ENCODE data around the gene RNF126. TPM values are rescaled to one million over a fixed set of nuclear protein-coding genes. Genes with fewer than 3 reads are reported as not detected.

RNF126 gene
- total and polyA plus RNA-seq, 2 experiments from 2014 or later: 95.7 to 112 TPM

GRCh38 chr19:634975-635652 is 27.9 kb downstream of the RNF126 start (continued):
- TF ChIP-seq ZNF462 (CRISPR knock-in tag; IDR thresholded peaks at IDR 0.05): no peak
- no peak for TF ChIP-seq ZNF114 (CRISPR knock-in tag; IDR thresholded peaks at IDR 0.05)

GRCh38 chr19:633786-634639 is 29.0 kb downstream of the RNF126 start:
- peaks cover 27% of the 10 kb centered on the region for H3K79me2 ChIP-seq (replicated peaks; ENCODE audit: insufficient read depth)
- no peak for ATAC-seq
- no peaks in the 10 kb centered on the region; the same call in 1 of the 2 replicates for H4K20me1 ChIP-seq (replicated peaks; ENCODE audit: insufficient read depth)
- H3K9me2 ChIP-seq (ENCODE audit: insufficient read depth): no peaks in the 10 kb centered on the region
- H3K4me1 ChIP-seq (ENCODE audit: insufficient read depth): peaks cover 3% of the 10 kb centered on the region; the same call in 1 of the 2 replicates
- H3K36me3 Mint-ChIP-seq (ENCODE audit: low read depth): peaks cover 26% of the 10 kb centered on the region
- peaks cover 8% of the 10 kb centered on the region; the same call in 1 of the 2 replicates for H3K27me3 ChIP-seq (ENCODE audit: insufficient read depth)
- 0 out of 2 replicates have a peak, but pooled peaks cover 3% of the 10 kb centered on the region for H3F3A ChIP-seq (replicated peaks; ENCODE audit: low read depth)
- peak overlapping the region; percentile 99 for H3K4me2 ChIP-seq
- no peak for DNase-seq (ENCODE audit: low spot score)
- peaks cover 6% of the 10 kb centered on the region; the same call in 2 of the 3 replicates for H3K4me1 Mint-ChIP-seq
- peak overlapping the region; percentile 94 for H3K27ac Mint-ChIP-seq
- H3K36me3 ChIP-seq (ENCODE audit: insufficient read depth): no peaks in the 10 kb centered on the region
- no peaks in the 10 kb centered on the region for H3K9me3 Mint-ChIP-seq
- peaks cover 27% of the 10 kb centered on the region for H3K27me3 Mint-ChIP-seq (ENCODE audit: insufficient read depth, low read depth, poor library complexity)
- H3K4me3 ChIP-seq: peak overlapping the region; percentile 98
- H2AFZ ChIP-seq: peak overlapping the region; percentile 70; the same call in 1 of the 2 replicates
- peak overlapping the region; percentile 86; the same call in 1 of the 2 replicates for H3K27ac ChIP-seq (ENCODE audit: low read depth)
- H3K4me3 Mint-ChIP-seq: peak overlapping the region; percentile 99
- TF ChIP-seq CTCF (conservative IDR thresholded peaks at IDR 0.05; ENCODE audit: low read depth in 2 of 2) (no peak), ZNF114 (CRISPR knock-in tag; IDR thresholded peaks at IDR 0.05) (no peak), JUNB (IDR thresholded peaks at IDR 0.05; ENCODE audit: unreplicated experiment) (no peak), EZH2 (IDR thresholded peaks at IDR 0.05; ENCODE audit: low read depth, unreplicated experiment) (no peak)
